GM18507 (cell line): ENCODE measurements around the gene OR5AC2.

ENCODE experiments used
- DNase-seq: peaks from one replicate; pipeline ENCODE4 v3.0.0; 2011; ENCODE audit warnings: low read depth; ENCODE audit not compliant: insufficient read length; ENCODE audit errors: extremely low spot score
- FAIRE-seq: peaks from 2 replicates; lab custom pipeline; 2011; peaks lifted over from hg19 to GRCh38; lab: Jason Lieb, UNC

The OR5AC2 gene, protein sequence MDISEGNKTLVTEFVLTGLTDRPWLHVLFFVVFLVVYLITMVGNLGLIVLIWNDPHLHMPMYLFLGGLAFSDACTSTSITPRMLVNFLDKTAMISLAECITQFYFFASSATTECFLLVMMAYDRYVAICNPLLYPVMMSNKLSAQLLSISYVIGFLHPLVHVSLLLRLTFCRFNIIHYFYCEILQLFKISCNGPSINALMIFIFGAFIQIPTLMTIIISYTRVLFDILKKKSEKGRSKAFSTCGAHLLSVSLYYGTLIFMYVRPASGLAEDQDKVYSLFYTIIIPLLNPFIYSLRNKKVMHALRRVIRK

DNA sequence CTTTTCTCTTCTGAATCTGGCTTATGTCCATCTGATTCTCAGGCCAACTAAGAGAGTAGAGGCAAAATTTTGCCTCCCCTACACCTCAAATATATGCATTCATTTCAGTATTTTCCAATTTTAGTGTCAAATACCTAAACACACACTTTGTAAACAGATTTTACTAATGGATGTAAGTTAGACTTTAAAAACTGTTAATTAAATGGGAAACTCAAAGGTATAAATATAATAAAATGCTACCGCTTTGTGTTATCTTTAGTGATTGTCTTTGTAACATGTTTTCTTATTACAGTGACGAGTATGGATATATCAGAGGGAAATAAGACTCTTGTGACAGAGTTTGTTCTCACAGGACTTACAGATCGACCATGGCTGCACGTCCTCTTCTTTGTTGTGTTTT, at the start of gene OR5AC2:
Gene OR5AC2, plus strand, starts transcription at position 301 of the 400 bp plus-strand sequence. Its CDS starts 0 bp downstream, at position 301.
- FAIRE-seq, result no peak
- DNase-seq, result no peak

DNA sequence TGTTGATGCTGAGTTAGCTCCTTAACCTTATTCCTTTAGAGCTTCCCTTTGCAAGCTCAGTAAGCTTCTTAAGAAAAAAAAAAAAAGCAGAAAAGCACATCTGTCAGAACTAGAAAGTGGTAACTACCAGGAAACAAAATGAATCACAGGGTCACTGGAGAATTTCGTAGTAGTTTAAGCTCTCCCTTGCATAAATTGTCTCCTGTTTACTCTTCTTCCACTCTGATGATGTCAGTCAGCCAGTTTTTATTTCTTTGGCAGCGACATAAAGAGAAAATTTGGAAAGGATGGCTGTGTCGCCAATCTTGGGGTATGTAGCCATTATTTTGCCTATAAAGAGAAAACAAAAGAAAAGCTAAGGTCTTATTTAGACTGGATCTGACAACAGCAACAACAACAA, 48.7 kb upstream of the OR5AC2 start:
- DNase-seq (no peak), FAIRE-seq (no peak)

- FAIRE-seq (no peak), DNase-seq (no peak)
These were observed 48.1 kb upstream of the OR5AC2 start for GRCh38 chr3:98038876-98039275.

GRCh38 chr3:98039322-98040024, 47.5 kb upstream of the OR5AC2 start:
- FAIRE-seq (peak; percentile 97), DNase-seq (peak; percentile 9)

- no peak for DNase-seq
- FAIRE-seq, result no peak
These were observed 45.6 kb upstream of the OR5AC2 start for GRCh38 chr3:98041350-98041749.

GRCh38 chr3:98048586-98048985, 38.4 kb upstream of the OR5AC2 start:
- no peak for FAIRE-seq

DNA sequence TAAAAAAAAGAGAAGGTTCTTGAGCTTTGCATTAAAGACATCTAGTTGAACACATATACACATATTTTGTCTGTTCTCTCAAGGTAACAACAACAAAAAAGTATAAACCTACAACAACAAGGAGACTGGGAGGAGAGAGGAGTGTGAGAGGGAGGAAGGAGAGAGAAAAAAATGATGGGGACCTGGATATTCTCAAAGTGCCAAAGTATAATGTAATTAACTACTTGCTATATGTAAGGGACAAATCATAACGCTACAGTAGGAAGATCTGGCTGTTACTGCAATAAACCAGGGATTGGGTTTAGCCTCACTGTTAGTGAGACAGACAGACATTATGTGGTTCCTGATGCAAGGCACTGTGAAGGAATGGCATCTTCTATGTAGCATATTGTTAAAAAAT, 37.7 kb upstream of the OR5AC2 start:
- DNase-seq (no peak), FAIRE-seq (no peak)

More at GRCh38 chr3:98048586-98048985, 38.4 kb upstream of the OR5AC2 start:
- DNase-seq, result no peak

DNA sequence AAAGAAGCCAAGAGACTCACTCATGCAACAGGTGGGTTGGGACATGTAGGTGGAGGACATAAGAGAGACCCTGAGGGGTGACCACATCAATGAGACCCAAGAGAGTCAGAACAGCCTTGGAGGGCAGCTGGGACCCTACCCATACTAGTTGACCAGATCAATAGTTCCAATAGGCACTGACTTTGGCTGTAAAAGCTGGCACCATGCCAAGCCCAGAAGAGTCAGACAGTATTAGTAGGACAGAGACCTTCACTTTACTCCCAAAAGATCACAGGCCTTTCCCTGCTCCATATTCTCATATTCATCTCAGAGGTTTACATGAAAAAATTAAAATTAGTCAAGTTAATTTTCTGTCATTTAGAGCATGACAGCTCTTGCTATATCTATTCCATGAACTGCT, 30.9 kb upstream of the OR5AC2 start:
- DNase-seq, result no peak

DNA sequence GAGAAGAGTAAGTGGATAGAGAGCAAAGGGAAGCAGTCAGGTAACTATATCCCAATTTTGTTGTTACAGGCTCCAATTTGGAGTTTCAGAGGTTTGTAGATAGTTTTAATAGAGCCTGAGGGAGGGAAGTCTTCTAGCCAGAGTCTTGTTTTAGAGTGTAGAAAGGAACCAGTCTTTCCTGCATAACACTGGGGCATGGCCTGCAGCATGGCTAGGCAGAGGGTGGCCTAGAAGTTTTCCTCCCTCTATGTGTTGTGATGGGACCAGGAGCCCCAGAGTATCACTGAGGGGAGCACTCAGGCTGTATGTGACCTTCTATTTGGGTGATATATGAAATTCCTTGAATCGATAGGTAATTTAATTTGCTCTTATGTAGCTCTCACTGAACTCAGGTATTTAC, 29.3 kb upstream of the OR5AC2 start:
- DNase-seq (no peak), FAIRE-seq (no peak)

More for the DNA sequence above, 30.9 kb upstream of the OR5AC2 start:
- no peak for FAIRE-seq

DNA sequence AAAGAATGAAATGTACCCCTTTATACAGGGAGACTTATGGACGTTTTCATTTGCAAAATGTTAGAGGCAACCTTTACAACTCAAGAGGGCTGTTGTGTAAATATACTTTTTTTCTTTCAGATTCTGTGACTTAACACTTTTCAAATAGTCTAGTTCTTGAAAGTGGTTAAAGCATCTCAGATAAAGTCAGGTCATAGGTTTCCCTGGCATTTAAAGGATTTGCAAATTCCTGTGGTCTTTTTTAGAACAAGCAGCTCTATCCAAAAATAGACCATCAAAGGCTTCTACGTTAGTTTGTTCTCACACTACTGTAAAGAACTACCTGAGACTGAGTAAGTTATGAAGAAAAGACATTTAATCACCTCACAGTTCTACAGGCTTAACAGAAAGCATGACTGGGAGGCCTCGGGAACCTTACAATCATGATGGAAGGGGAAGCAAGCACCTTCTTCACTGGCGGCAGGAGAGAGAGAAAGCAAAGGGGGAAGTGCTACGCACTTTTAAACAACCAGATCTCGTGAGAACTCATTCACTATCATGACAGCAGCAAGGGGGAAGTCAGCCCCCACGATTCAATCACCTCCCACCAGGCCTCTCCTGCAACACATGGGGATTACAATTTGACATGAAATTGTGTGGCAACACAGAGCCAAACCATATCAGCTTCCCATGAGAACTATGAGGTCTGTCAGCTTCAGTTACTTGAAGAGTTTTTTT, 28.6 kb upstream of the OR5AC2 start:
- DNase-seq, result no peak
- no peak for FAIRE-seq

DNA sequence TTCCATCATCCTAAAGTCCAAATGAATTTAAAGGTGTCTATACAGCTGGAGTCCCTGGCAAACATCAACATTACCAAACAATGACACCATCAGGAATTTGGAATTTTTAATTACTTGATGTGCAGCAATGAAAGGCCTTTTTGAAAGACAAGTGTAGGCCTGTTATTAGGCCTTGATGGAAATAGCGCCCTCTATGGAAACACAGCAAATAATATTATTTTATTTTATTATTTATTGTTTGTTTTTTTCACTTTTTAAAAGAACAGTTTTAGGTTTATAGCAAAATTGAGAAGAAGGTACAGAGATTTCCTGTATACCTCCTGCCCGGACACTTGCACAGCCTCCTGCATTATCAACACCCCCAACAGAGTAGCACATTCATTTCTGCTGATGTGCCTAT, 18.1 kb upstream of the OR5AC2 start:
- FAIRE-seq, result no peak
- no peak for DNase-seq

DNA sequence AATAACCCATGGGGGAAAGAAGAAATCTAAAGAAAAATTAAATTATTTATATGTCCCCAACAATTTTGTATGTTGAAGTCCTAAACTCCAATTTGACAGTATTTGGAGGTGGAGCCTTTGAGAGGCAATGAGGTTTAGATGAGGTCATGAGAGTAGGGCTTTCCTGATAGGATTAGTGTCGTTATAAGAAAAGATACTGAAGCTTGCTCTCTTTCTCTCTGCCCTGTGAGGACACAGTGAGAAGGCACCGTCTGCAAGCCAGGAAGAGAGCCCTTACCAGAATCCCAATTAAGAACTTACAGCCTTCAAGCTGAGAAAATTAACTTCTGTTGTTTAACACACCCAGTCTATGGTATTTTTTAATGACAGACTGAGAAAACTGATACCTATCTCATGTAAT, 16.1 kb upstream of the OR5AC2 start:
- DNase-seq, result no peak
- no peak for FAIRE-seq

DNA sequence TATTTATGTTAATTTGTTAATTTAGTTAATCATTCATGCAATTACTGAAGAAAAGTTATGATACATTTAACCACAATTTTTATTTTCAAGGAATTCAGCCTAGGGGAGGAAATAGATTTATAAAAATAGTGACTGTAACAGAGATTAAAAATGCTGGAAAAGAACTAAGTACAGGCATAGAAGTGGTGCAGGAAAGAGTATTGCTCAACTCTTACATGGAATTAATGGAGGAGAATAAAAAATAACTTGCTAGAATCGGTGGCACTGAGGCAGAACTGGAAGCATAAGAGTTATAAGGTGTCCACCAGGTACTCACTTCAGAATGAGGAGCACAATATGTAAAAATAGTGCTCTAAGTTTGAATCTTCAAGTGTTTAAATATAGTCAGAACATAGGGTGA, 13.5 kb upstream of the OR5AC2 start:
- DNase-seq (no peak), FAIRE-seq (no peak)

- DNase-seq, result no peak
- FAIRE-seq, result no peak
These were observed 8.9 kb downstream of the OR5AC2 start for GRCh38 chr3:98095882-98096281.

- FAIRE-seq, result no peak
- no peak for DNase-seq
These were observed 12.9 kb downstream of the OR5AC2 start for GRCh38 chr3:98099848-98100247.

DNA sequence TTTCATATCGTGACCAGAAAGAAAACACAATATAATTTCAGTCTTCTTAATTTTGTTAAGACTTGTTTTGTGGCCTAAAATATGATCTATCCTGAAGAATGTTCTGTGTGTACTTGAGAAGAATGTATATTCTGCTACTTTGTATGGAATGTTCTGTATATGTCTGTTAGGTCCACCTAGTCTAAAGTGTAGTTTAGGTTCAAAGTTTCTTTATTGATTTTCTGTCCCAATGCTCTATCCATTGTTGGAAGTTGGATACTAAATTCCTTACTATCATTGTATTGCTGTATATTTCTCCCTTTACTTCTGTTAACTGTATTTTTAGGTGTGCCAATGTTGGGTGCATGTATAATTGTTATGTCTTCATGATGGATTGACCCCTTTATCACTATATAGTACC, 21.2 kb downstream of the OR5AC2 start:
- DNase-seq (no peak), FAIRE-seq (no peak)

GRCh38 chr3:98109807-98110549, 23.0 kb downstream of the OR5AC2 start:
- FAIRE-seq, result no peak
- no peak for DNase-seq

- DNase-seq (no peak), FAIRE-seq (no peak)
These were observed 23.6 kb downstream of the OR5AC2 start for GRCh38 chr3:98110550-98110908.

GRCh38 chr3:98114264-98114663, 27.3 kb downstream of the OR5AC2 start:
- DNase-seq, result no peak
- FAIRE-seq, result no peak

DNA sequence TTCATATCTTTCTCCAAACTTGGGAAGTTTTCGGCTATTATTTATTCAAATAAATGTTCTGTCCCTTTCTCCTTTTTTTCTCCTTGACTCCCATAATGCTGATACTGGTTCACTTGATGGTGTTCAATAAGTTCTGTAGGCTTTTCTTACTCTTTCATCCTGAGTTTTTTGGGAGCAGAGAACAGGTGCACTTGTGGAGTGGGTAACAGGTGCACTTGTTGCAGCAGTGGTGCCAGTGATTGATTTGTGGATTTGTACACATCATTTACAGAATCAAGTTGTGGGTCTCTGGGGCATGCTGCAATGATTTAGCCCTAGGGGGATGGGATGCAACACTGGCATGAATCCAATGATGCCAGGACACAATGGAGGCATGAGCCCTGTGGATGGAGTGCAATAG, 28.7 kb downstream of the OR5AC2 start:
- no peak for FAIRE-seq
- DNase-seq, result no peak
